Activated B cell treated with CpG ODN at 0.5 μM for 24 hours (primary cell): ENCODE data around the gene SMC3. TPM values are rescaled to one million over a fixed set of nuclear protein-coding genes. Genes with fewer than 3 reads are reported as not detected.

Experiments used
- ATAC-seq: fragments of 200-7000 bp; cut with Tn5 transposase; one replicate; pipeline ENCODE4 v1.10.0; 2021; ENCODE audit warnings: low read depth, mild to moderate bottlenecking, moderate library complexity
- CTCF ChIA-PET: fragments of 350-600 bp; sonication (Branson Sonifier 250); formaldehyde crosslinking; loops from one replicate; lab custom pipeline; 2021; ENCODE audit warnings: antibody characterized with exemption; lab: Charles Lee
- POLR2A ChIA-PET: fragments of 350-600 bp; sonication (Branson Sonifier 250); formaldehyde crosslinking; loops from one replicate; lab custom pipeline; 2021; ENCODE audit warnings: antibody characterized with exemption; lab: Charles Lee
- DNase-seq: peaks from one replicate; pipeline ENCODE4 v3.0.0; 2022
- H3K27ac Mint-ChIP-seq: one replicate; pipeline ENCODE4 v1.8.0; 2020; ENCODE audit warnings: mixed read lengths
- H3K27me3 Mint-ChIP-seq: one replicate; pipeline ENCODE4 v1.8.0; 2021; ENCODE audit warnings: mixed read lengths
- H3K36me3 Mint-ChIP-seq: one replicate; pipeline ENCODE4 v1.8.0; 2021; ENCODE audit warnings: low read depth, mixed read lengths
- H3K4me1 Mint-ChIP-seq: one replicate; pipeline ENCODE4 v1.8.0; 2021; ENCODE audit warnings: mixed read lengths
- H3K4me3 Mint-ChIP-seq: one replicate; pipeline ENCODE4 v1.8.0; 2020; ENCODE audit warnings: mild to moderate bottlenecking, mixed read lengths
- H3K9me3 Mint-ChIP-seq: one replicate; pipeline ENCODE4 v1.8.0; 2020; ENCODE audit warnings: mixed read lengths
- CTCF ChIP-seq: fragments of 200-600 bp; IDR thresholded peaks from one replicate; pipeline ENCODE4 v1.8.0; 2022; ENCODE audit warnings: antibody characterized with exemption, mild to moderate bottlenecking
- intact Hi-C: fragments of 100-400 bp; cut with micrococcal nuclease; formaldehyde crosslinking; loops from one replicate; pipeline ENCODE4 v1.15.1; 2024
- total RNA-seq: library from RNA; stranded (reverse); gene quantifications from 2 replicates; pipeline ENCODE4 v1.2.3, GENCODE V29; 2022

The SMC3 gene
- total RNA-seq, 1 donor from 2014 or later: 41.1 TPM

GRCh38 chr10:110548002-110548401 is 19.5 kb upstream of the SMC3 start:
- intact Hi-C loops: no loop called here
- no peak for DNase-seq
- ChIA-PET POLR2A (interaction anchor here (1.2 kb wide), 1 partner anchor 193 kb away, joined by 5 read pairs; no protein-coding TSS in a partner anchor), CTCF (interaction anchor here (1.7 to 4.8 kb wide), 5 partner anchors 49 to 242 kb away, joined by 5 to 48 read pairs (median 22); partner anchors contain the start of gene SMNDC1)
- Mint-ChIP-seq H3K36me3 (no peaks in the 10 kb centered on the region), H3K9me3 (no peaks in the 10 kb centered on the region), H3K27ac (no peak overlapping the region), H3K27me3 (peaks cover 10% of the 10 kb centered on the region), H3K4me3 (no peak overlapping the region), H3K4me1 (peaks cover 6% of the 10 kb centered on the region)
- TF ChIP-seq CTCF: no peak
- no peak for ATAC-seq

DNA sequence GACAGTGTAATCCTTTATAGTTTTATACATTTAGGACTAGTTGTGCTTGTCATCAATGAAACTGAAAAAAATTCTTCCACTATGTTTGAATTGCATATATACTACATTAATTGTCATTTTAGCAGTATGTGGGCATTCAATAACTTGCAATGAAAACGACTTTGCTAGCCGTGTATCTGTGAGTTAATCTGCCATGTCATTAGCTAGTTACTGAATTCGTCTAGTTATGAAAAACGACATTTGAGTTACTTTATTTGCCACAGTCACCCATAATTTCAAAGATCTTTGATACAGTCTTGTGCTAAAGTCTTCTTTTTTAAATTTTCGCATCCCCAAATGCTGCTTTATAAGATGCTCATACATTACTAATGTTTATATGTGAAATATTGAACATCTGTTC is 18.3 kb upstream of the SMC3 start:
- Mint-ChIP-seq H3K9me3 (no peaks in the 10 kb centered on the region), H3K4me3 (no peak overlapping the region), H3K4me1 (peaks cover 6% of the 10 kb centered on the region), H3K36me3 (no peaks in the 10 kb centered on the region), H3K27me3 (peaks cover 13% of the 10 kb centered on the region), H3K27ac (no peak overlapping the region)
- intact Hi-C loops: no loop called here
- no peak for TF ChIP-seq CTCF
- ATAC-seq (no peak), DNase-seq (no peak)
- ChIA-PET CTCF (interaction anchor here (0.8 to 3.4 kb wide), 7 partner anchors 18 to 243 kb away, joined by 3 to 43 read pairs (median 5); partner anchors contain the start of genes SMC3 and SMNDC1), POLR2A (interaction anchor here (0.6 to 2.3 kb wide), 3 partner anchors 58 to 243 kb away, joined by 3 to 13 read pairs (median 5); partner anchors contain the start of gene SMNDC1)

DNA sequence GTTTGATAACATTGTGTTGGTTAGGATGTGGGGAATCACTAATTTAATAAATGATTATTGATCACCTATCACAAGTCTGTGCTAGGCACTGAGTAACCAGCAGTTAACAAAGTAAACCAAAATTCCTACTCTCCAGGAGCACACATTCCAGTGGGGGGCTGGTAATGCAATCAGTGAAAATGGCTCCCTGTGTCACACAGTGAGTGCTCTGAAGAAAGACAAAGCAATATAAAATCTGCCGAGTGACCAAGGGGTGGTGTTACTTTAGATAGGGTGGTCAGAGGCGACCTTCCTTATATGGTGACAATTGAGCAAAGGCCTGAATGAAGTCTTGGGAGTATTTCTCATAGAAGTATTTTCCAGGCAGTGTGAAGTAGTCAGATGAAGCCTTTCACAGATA is 13.6 kb upstream of the SMC3 start:
- TF ChIP-seq CTCF: no peak
- intact Hi-C loops: no loop called here
- ATAC-seq (no peak), DNase-seq (no peak)
- Mint-ChIP-seq H3K27me3 (peaks cover 21% of the 10 kb centered on the region), H3K4me1 (peaks cover 2% of the 10 kb centered on the region), H3K9me3 (no peaks in the 10 kb centered on the region), H3K4me3 (no peak overlapping the region), H3K27ac (no peak overlapping the region), H3K36me3 (no peaks in the 10 kb centered on the region)
- POLR2A ChIA-PET: no interaction called here
- CTCF ChIA-PET: no interaction called here

- POLR2A ChIA-PET: no interaction called here
- intact Hi-C loops: loop anchor here (5.0 kb wide), 1 partner anchor 36 kb away; no protein-coding TSS in a partner anchor
- H3K4me3 Mint-ChIP-seq: no peak overlapping the region
- H3K27ac Mint-ChIP-seq: no peak overlapping the region
- DNase-seq (no peak), ATAC-seq (no peak)
- no peaks in the 10 kb centered on the region for H3K36me3 Mint-ChIP-seq
- H3K27me3 Mint-ChIP-seq: peaks cover 19% of the 10 kb centered on the region
- peaks cover 2% of the 10 kb centered on the region for H3K4me1 Mint-ChIP-seq
- CTCF ChIA-PET: no interaction called here
- TF ChIP-seq CTCF: no peak
- H3K9me3 Mint-ChIP-seq: no peaks in the 10 kb centered on the region
These were observed 11.2 kb upstream of the SMC3 start for GRCh38 chr10:110556296-110556695.

DNA sequence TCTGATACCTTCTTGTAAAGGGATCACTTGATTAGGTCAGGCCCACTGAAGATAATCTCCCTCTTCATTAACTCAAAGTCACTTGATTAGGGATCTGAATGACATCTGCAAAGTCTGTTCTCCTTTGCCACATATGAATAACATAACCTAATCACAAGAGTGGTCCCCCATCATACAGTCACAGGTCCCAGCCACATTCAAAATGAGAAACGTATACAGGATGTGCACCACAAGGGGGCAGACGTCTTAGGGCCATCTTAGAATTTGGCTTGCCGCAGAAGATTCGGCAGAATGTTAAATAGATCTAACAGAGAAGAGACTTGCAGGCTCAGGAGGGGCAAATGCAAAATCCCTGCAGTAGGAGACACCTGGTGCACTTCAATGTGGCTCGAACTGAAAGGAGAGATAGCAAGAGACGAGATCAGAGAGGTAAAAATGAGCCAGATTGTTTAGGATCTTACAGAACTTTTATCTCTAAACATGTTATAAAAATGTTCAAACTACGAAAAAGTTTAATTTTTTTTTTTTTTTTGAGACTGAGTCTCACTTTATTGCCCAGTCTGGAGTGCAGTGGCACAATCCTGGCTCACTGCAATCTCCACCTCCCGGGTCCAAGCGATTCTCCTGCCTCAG is 10.4 kb upstream of the SMC3 start:
- H3K9me3 Mint-ChIP-seq: no peaks in the 10 kb centered on the region
- no peaks in the 10 kb centered on the region for H3K36me3 Mint-ChIP-seq
- intact Hi-C loops: loop anchor here (1.0 to 5.0 kb wide), 2 partner anchors 10 to 35 kb away; partner anchors contain the start of gene SMC3
- peaks cover 2% of the 10 kb centered on the region for H3K4me1 Mint-ChIP-seq
- ATAC-seq (peak; percentile 79), DNase-seq (no peak)
- TF ChIP-seq CTCF: no peak
- CTCF ChIA-PET: interaction anchor here (0.7 to 1.3 kb wide), 2 partner anchors 11 to 261 kb away, joined by 3 to 4 read pairs; no protein-coding TSS in a partner anchor
- H3K4me3 Mint-ChIP-seq: no peak overlapping the region
- H3K27me3 Mint-ChIP-seq: peaks cover 15% of the 10 kb centered on the region
- no peak overlapping the region for H3K27ac Mint-ChIP-seq
- POLR2A ChIA-PET: no interaction called here
